Measurements from ENCODE around the gene TTLL10.

DNA sequence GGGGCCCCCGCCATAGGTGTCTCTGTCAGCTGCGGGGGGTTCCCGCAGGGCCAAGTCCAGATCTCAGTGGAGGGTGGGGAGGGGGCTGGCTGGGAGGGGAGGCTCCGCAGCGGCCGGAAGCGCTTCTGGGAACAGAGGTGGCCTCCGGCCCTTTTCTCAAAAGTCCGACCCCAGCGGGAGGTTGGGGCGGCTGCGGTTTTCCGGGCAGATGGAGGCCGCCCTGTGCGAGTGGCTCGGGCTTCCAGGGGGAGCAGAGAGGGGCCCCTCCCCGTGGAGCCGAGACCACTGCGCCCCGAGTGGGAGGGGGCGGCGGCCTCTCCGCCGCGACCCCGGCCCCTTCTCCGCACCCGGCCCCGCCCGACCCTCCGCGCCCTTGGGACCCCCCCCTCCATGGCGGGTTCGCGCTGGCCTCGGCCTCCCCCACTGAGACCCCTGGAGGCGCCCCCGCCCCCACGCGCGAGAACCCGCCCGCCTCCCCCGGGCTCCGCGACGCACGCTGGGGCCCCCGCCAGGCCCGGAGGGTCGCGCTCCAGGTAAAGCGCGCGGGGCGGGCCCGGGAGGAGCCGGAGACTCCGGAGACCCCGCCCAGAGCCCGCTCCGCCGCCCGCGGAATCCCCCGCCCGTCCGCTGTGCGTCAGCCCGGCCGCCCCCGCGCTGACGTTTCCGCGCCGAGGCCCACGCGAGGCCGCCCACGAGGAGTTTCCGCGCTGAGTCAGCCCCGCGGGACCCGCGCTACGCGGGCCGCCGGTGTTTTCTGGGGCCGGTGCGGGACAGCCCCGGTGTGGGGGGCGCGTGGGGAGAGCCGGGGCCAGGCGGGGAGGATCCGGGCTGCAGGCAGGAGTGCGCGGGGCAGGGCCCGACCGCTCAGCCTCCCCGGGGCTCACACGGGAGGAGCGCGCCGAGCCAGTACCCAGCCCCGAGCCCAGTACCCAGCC is 27.5 kb downstream of the TTLL10 start:
- TF ChIP-seq POLR2A (IDR thresholded peaks at IDR 0.05; ENCODE audit: low read length) = no peak
- TF ChIP-seq GATA1 (IDR thresholded peaks at IDR 0.05; ENCODE audit: low read depth, low read length) = no peak
